ENCODE data around the gene WDR7.

The WDR7 gene

GRCh38 chr18:56953428-56954198 is 302.5 kb downstream of the WDR7 start:
- DNase-seq: no peak

- no peak for DNase-seq
These were observed 304.3 kb downstream of the WDR7 start for GRCh38 chr18:56955490-56955889.

GRCh38 chr18:56959120-56959519 is 308.0 kb downstream of the WDR7 start:
- no peak for DNase-seq

GRCh38 chr18:56962322-56962721 is 311.2 kb downstream of the WDR7 start:
- DNase-seq: no peak

- no peak for DNase-seq
These were observed 315.9 kb downstream of the WDR7 start for GRCh38 chr18:56967035-56967434.

- DNase-seq: no peak
These were observed 322.3 kb downstream of the WDR7 start for GRCh38 chr18:56973487-56973886.

GRCh38 chr18:56974141-56974540 is 323.0 kb downstream of the WDR7 start:
- no peak for DNase-seq

GRCh38 chr18:56975276-56975675 is 324.1 kb downstream of the WDR7 start:
- DNase-seq: no peak

- DNase-seq: no peak
These were observed 326.1 kb downstream of the WDR7 start for GRCh38 chr18:56977309-56977708.

GRCh38 chr18:56977771-56978170 is 326.6 kb downstream of the WDR7 start:
- DNase-seq: no peak

GRCh38 chr18:56980151-56980550 is 329.0 kb downstream of the WDR7 start:
- DNase-seq: no peak

GRCh38 chr18:56982766-56983165 is 331.6 kb downstream of the WDR7 start:
- DNase-seq: no peak

- DNase-seq: no peak
These were observed 332.3 kb downstream of the WDR7 start for GRCh38 chr18:56983275-56983992.

- no peak for DNase-seq
These were observed 333.6 kb downstream of the WDR7 start for GRCh38 chr18:56984731-56985130.

- DNase-seq: no peak
These were observed 335.7 kb downstream of the WDR7 start for GRCh38 chr18:56986829-56987228.

- DNase-seq: no peak
These were observed 336.1 kb downstream of the WDR7 start for GRCh38 chr18:56987236-56987635.

- DNase-seq: no peak
These were observed 336.9 kb downstream of the WDR7 start for GRCh38 chr18:56988022-56988421.

GRCh38 chr18:56990678-56991077 is 339.5 kb downstream of the WDR7 start:
- DNase-seq: no peak

- no peak for DNase-seq
These were observed 341.6 kb downstream of the WDR7 start for GRCh38 chr18:56992777-56993176.

- no peak for DNase-seq
These were observed 344.5 kb downstream of the WDR7 start for GRCh38 chr18:56995579-56996188.

- no peak for DNase-seq
These were observed 346.0 kb downstream of the WDR7 start for GRCh38 chr18:56997200-56997599.

GRCh38 chr18:56999823-57000222 is 348.7 kb downstream of the WDR7 start:
- DNase-seq: no peak

GRCh38 chr18:57002627-57003026 is 351.5 kb downstream of the WDR7 start:
- DNase-seq: no peak

- no peak for DNase-seq
These were observed 352.2 kb downstream of the WDR7 start for GRCh38 chr18:57003342-57003741.

Measured in NCI-H226 (cell line).